Natural killer cell (primary cell): Measurements from ENCODE around the gene COX5B. TPM values are rescaled to one million over a fixed set of nuclear protein-coding genes. Genes with fewer than 3 reads are reported as not detected.

Experiments used
- ATAC-seq, 3 donors: fragments of 150-1000 bp in 2 of 3; fragments of 200-7000 bp in 1 of 3; cut with Tn5 transposase; 1 replicate in 1 of 3; 2 replicates in 2 of 3; pipeline ENCODE4 v1.10.0; 2021; ENCODE audit warnings: mild to moderate bottlenecking in 2 of 3, moderate library complexity in 2 of 3
- DNase-seq, 2 donors: peaks; one replicate each; pipeline versions ENCODE4 v3.0.0 to v3.0.0-alpha.2; 2013 to 2021; ENCODE audit warnings: mixed read lengths in 1 of 2
- H3K27ac ChIP-seq: one replicate; pipeline ENCODE4 v1.5.1; 2013; ENCODE audit warnings: mild to moderate bottlenecking, low read length
- H3K27me3 ChIP-seq: one replicate; pipeline ENCODE4 v1.6.1; 2013; ENCODE audit warnings: low read length; ENCODE audit not compliant: control insufficient read depth, insufficient read depth
- H3K36me3 ChIP-seq: one replicate; pipeline ENCODE4 v1.6.1; 2013; ENCODE audit warnings: low read length; ENCODE audit not compliant: control insufficient read depth, insufficient read depth
- H3K4me1 ChIP-seq: one replicate; pipeline ENCODE4 v1.6.1; 2013; ENCODE audit warnings: low read length; ENCODE audit not compliant: control insufficient read depth, insufficient read depth
- H3K4me3 ChIP-seq: one replicate; pipeline ENCODE4 v1.5.1; 2013; ENCODE audit warnings: low read length
- H3K9me3 ChIP-seq: one replicate; pipeline ENCODE4 v1.6.1; 2013; ENCODE audit warnings: low read length; ENCODE audit not compliant: control insufficient read depth, insufficient read depth
- H3K27ac Mint-ChIP-seq, 2 donors: one replicate each; pipeline ENCODE4 v1.8.0; 2022; ENCODE audit warnings: mild to moderate bottlenecking in 2 of 2, mixed read lengths in 2 of 2, moderate library complexity in 1 of 2
- H3K27me3 Mint-ChIP-seq, 2 donors: one replicate each; pipeline ENCODE4 v1.8.0; 2022; ENCODE audit warnings: low read depth in 2 of 2, mixed read lengths in 2 of 2
- H3K36me3 Mint-ChIP-seq: one replicate; pipeline ENCODE4 v1.8.0; 2022; ENCODE audit warnings: mixed read lengths
- H3K4me1 Mint-ChIP-seq, 2 donors: one replicate each; pipeline ENCODE4 v1.8.0; 2022; ENCODE audit warnings: mixed read lengths in 2 of 2
- H3K4me3 Mint-ChIP-seq: one replicate; pipeline ENCODE4 v1.8.0; 2022; ENCODE audit warnings: mild to moderate bottlenecking, moderate library complexity, mixed read lengths
- H3K9me3 Mint-ChIP-seq, 2 donors: one replicate each; pipeline ENCODE4 v1.8.0; 2022; ENCODE audit warnings: mixed read lengths in 2 of 2
- WGBS: methylation state at CpG from one replicate; pipeline ENCODE4 v1.1.7; 2013; ENCODE audit warnings: missing lambda C conversion rate; ENCODE audit not compliant: insufficient coverage; 5-methylcytosine and 5-hydroxymethylcytosine counted together
- intact Hi-C: fragments of 100-400 bp; cut with micrococcal nuclease; formaldehyde crosslinking; loops from one replicate; pipeline ENCODE4 v1.14.2; 2022
- total RNA-seq, 4 donors: library from RNA; stranded (reverse); fragments of 120-200 nt in 1 of 4; gene quantifications; one replicate each; pipeline versions ENCODE4 v1.2.3 to v1.2.4, GENCODE V29; 2013 to 2022
- TF ChIP-seq, protein P1 (sequence below): fragments of 200-600 bp; IDR thresholded peaks from one replicate; pipeline ENCODE4 v1.8.0; 2022; ENCODE audit warnings: antibody characterized with exemption

Gene COX5B
- total RNA-seq, 3 donors from 2014 or later (not counting 1 experiment from before 2014, with no cell fraction given), result 101 to 126 (median 122) TPM

DNA sequence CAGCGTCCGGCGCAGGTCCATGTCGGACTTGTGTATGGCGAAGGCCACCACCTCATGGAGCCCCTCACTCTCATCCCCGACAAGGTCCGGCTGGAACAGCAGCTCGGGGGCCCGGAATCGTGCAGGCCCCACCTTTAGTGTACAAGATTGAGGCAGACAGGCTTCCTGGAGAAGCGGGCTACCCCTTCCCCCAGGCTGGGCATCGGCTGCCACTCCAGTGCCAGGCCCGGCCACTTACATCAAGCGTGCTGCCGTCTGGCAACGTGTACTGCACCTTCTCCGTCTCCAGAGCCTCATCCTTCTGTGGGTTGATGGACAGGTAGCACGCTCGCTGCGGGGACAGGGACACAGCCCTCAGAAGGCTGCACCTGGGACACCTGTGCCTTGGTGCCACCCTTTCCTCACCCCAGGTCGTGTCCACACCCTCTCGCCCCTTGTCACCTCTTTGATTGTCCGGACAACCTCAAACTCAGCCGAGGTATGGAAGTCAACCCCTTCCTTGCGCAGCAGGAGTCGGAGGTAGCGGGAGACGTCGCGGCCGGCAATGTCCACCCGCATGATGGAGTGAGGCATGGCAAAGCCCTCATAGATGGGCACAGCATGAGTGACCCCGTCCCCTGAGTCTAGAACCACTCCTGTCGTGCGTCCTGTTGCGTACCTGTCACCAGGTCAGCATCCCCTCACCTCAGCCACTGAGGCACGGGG, 12.3 kb downstream of the COX5B start:
- no peaks in the 10 kb centered on the region for H3K36me3 Mint-ChIP-seq
- Histone ChIP-seq H3K27me3 (no peaks in the 10 kb centered on the region), H3K4me1 (peaks cover 24% of the 10 kb centered on the region), H3K27ac (no peak overlapping the region), H3K4me3 (no peak overlapping the region), H3K9me3 (no peaks in the 10 kb centered on the region), H3K36me3 (peaks cover 42% of the 10 kb centered on the region)
- H3K27me3 Mint-ChIP-seq, result no peaks in the 10 kb centered on the region
- H3K4me3 Mint-ChIP-seq, result no peak overlapping the region
- TF ChIP-seq, protein P1, sequence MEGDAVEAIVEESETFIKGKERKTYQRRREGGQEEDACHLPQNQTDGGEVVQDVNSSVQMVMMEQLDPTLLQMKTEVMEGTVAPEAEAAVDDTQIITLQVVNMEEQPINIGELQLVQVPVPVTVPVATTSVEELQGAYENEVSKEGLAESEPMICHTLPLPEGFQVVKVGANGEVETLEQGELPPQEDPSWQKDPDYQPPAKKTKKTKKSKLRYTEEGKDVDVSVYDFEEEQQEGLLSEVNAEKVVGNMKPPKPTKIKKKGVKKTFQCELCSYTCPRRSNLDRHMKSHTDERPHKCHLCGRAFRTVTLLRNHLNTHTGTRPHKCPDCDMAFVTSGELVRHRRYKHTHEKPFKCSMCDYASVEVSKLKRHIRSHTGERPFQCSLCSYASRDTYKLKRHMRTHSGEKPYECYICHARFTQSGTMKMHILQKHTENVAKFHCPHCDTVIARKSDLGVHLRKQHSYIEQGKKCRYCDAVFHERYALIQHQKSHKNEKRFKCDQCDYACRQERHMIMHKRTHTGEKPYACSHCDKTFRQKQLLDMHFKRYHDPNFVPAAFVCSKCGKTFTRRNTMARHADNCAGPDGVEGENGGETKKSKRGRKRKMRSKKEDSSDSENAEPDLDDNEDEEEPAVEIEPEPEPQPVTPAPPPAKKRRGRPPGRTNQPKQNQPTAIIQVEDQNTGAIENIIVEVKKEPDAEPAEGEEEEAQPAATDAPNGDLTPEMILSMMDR, result no peak
- peak overlapping the region; percentile 14 to 45 for H3K27ac Mint-ChIP-seq
- DNase-seq, result peak in 1 of 2 donors; percentile 5
- peaks cover 31 to 37% of the 10 kb centered on the region in 2 donors for H3K4me1 Mint-ChIP-seq
- ATAC-seq, result no peak
- 97% methylated on average over 37 of the region's 37 CpGs for WGBS
- intact Hi-C loops, result no loop called here
- no peaks in the 10 kb centered on the region for H3K9me3 Mint-ChIP-seq

DNA sequence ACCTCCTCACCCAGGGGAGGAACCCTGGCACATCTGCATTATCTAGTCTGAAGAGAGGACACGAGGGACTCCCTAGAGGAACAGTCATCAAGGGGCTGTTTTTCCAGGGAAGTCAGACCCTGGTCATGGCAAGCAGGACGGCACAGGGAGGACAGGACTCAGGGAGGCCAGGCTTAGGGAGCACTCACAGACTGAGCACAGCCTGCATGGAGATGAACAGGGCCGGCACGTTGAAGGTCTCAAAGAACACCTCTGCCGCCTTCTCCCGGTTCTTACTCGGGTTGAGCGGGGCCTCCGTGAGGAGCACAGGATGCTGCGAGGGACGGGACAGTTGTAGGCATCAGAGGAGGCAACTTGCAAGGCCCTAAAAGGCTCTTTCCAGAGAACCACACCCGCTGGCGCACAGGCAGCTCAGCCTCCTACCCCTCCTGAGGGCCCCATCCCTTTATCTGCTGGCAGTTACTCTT, 12.9 kb downstream of the COX5B start:
- 96% methylated on average over 13 of the region's 13 CpGs for whole genome bisulfite sequencing
- peaks cover 42% of the 10 kb centered on the region for H3K36me3 ChIP-seq

DNA sequence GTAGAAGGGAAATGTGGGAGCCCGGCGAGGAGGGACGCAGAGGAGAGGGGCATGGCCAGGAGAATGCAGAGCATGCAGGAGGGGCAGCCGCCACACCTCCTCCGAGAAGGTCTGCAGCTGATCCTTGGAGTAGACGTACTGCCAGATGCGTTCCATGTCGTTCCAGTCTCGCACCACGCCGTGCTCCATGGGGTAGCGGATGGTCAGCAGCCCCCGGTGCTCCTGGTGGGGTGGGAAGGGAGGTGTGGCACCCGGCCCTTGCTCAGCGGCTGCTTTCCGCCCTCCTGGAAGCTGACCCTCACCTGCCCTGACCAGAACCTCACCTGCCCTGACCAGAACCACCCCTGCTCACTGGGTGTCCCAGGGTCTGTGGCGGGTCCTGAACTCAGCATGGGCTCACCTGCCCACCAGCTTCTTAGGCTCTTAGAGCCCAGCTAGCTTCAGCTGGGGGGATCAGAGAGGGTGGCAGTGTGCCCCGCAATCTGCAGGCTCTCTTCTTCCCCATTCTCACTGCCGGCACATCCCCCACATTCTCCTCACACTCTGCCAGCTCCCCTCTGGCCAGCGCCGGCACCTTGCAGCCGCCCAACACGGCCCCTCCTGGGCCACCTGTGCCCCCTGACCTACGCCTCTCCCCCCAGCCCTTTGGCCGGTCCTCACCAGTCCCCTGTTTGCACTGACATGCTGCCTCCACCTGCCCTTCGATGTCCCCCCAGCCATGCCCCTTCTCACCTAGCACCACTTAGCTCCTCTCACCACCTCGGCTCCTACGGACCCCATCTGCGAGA, 13.6 kb downstream of the COX5B start:
- WGBS, result 97% methylated on average over 29 of the region's 29 CpGs
- TF ChIP-seq, protein P1, result no peak
- ATAC-seq (no peak), DNase-seq (no peak)
- H3K27me3 Mint-ChIP-seq, result no peaks in the 10 kb centered on the region
- peaks cover 42% of the 10 kb centered on the region for H3K36me3 ChIP-seq
- H3K4me1 Mint-ChIP-seq, result peaks cover 35 to 42% of the 10 kb centered on the region in 2 donors
- H3K9me3 ChIP-seq, result no peaks in the 10 kb centered on the region
- no peaks in the 10 kb centered on the region for H3K27me3 ChIP-seq
- H3K27ac ChIP-seq, result no peak overlapping the region
- H3K27ac Mint-ChIP-seq, result peak overlapping the region in 1 of 2 donors; percentile 95
- intact Hi-C loops, result loop anchor here (5.0 kb wide), 2 partner anchors 53 to 88 kb away; partner anchors contain the start of gene ZAP70
- H3K36me3 Mint-ChIP-seq, result no peaks in the 10 kb centered on the region
- no peak overlapping the region for H3K4me3 Mint-ChIP-seq
- H3K4me1 ChIP-seq, result peaks cover 30% of the 10 kb centered on the region
- no peak overlapping the region for H3K4me3 ChIP-seq
- no peaks in the 10 kb centered on the region for H3K9me3 Mint-ChIP-seq

More for the DNA sequence above, 12.9 kb downstream of the COX5B start:
- H3K27me3 ChIP-seq, result no peaks in the 10 kb centered on the region
- peak overlapping the region in 1 of 2 donors; percentile 45 for H3K27ac Mint-ChIP-seq
- H3K9me3 Mint-ChIP-seq, result no peaks in the 10 kb centered on the region
- ATAC-seq (no peak), DNase-seq (no peak)
- intact Hi-C loops, result no loop called here
- H3K9me3 ChIP-seq, result no peaks in the 10 kb centered on the region
- peaks cover 27% of the 10 kb centered on the region for H3K4me1 ChIP-seq
- no peak overlapping the region for H3K4me3 Mint-ChIP-seq
- TF ChIP-seq, protein P1, result no peak
- H3K4me3 ChIP-seq, result no peak overlapping the region
- no peak overlapping the region for H3K27ac ChIP-seq
- no peaks in the 10 kb centered on the region for H3K36me3 Mint-ChIP-seq
- no peaks in the 10 kb centered on the region for H3K27me3 Mint-ChIP-seq
- peaks cover 33 to 39% of the 10 kb centered on the region in 2 donors for H3K4me1 Mint-ChIP-seq
